Dedifferentiated amniotic fluid mesenchymal stem cell (primary cell): ENCODE measurements around the gene SDHC.
"Not testable (repeated sequence)": the region's sequence is repeated elsewhere in the genome, so short reads cannot be mapped to it uniquely, and the experiment has no call there.

Experiments
- DNase-seq: peaks from one replicate; pipeline ENCODE4 v3.0.0-alpha.2; 2016; ENCODE audit errors: extremely low spot score

The SDHC gene

GRCh38 chr1:161382214-161383019, 68.2 kb downstream of the SDHC start:
- peak; percentile 70 for DNase-seq

- DNase-seq: no peak
Measured at GRCh38 chr1:161388639-161389038, 74.5 kb downstream of the SDHC start.

- not testable (repeated sequence) for DNase-seq
Measured at GRCh38 chr1:161389158-161389557, 75.0 kb downstream of the SDHC start.

- DNase-seq: peak; percentile 98
Measured at GRCh38 chr1:161389691-161390558, 75.7 kb downstream of the SDHC start.

DNA sequence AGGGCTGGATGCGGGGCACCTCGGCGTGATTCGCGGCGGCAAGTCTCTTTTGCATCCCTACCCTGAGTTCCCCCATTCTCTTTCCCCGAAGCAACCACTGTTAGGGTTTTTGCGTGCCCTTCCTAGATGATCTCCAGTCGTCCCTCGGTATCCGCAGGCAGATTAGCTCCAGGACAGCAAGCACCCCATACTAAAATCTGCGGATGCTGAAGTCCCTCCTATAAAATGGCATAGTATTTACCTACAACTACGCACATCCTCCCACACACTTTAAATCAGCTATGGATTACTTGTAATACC, 76.3 kb downstream of the SDHC start:
- DNase-seq: no peak

- DNase-seq: not testable (repeated sequence)
Measured at GRCh38 chr1:161391136-161391535, 77.0 kb downstream of the SDHC start.

GRCh38 chr1:161391611-161392010, 77.4 kb downstream of the SDHC start:
- no peak for DNase-seq

- DNase-seq: no peak
Measured at GRCh38 chr1:161393151-161393550, 79.0 kb downstream of the SDHC start.

GRCh38 chr1:161397038-161397437, 82.9 kb downstream of the SDHC start:
- not testable (repeated sequence) for DNase-seq

GRCh38 chr1:161398900-161399256, 84.7 kb downstream of the SDHC start:
- no peak for DNase-seq

DNA sequence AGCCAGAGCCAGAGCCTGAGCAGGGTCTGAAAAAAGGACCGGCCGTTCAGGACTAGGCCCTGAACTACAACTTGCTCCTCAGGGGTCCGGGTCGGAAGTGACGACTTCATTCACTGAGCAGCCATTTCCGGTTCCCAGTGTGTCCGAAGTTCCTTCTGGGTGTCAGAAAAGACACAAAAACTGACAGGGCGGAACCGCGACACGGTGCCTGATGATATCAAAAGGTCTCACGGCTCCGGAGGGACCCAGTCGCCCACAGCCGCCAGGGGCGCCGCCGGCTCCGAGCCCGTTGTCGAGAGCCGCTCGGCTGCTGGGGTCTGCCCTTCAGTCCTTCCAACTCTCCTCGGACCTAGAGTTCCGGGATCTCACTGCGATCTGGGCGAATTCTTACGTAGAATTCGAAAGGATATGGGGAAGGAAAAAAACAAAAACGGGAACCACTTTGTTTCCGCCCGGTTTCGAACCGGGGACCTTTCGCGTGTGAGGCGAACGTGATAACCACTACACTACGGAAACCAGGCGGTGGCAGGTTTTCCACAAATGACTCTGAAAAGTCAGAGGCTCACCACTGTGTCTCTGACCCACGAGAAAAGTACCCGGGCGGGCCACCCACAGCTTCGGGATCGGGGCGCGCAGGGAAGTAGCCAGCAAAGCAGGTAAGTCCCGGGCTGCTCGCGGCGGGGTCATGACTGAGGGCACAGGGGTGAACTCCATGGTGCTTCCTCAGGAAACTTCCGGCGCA, 85.2 kb downstream of the SDHC start:
- DNase-seq: peak; percentile 88

- DNase-seq: no peak
Measured at GRCh38 chr1:161402446-161402845, 88.3 kb downstream of the SDHC start.

DNA sequence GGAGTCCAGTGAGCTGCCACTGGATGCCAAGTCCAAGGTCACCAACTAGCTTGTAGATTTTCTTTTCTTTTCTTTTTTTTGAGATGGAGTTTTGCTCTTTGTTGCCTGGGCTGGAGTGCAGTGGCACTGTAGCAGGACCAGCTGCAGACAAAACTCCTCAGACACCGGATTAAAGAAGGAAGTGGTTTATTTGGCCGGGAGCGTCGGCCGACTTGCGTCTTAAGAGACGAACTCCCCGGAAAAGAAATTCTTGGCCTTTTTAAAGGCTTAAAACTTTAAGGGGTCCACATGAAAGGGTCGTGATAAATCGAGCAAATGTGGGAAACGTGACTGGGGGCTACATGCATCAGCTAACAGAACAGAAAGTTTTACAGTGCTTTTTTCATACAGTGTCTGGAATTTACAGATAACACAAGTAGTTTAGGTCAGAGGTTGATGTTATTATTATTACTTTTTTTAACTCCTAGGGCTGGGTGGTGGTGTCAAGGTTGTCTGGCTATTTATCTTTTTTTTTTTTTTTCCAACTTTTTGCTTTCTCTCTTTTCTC, 89.9 kb downstream of the SDHC start:
- DNase-seq: no peak

GRCh38 chr1:161406551-161406950, 92.4 kb downstream of the SDHC start:
- DNase-seq: not testable (repeated sequence)

DNA sequence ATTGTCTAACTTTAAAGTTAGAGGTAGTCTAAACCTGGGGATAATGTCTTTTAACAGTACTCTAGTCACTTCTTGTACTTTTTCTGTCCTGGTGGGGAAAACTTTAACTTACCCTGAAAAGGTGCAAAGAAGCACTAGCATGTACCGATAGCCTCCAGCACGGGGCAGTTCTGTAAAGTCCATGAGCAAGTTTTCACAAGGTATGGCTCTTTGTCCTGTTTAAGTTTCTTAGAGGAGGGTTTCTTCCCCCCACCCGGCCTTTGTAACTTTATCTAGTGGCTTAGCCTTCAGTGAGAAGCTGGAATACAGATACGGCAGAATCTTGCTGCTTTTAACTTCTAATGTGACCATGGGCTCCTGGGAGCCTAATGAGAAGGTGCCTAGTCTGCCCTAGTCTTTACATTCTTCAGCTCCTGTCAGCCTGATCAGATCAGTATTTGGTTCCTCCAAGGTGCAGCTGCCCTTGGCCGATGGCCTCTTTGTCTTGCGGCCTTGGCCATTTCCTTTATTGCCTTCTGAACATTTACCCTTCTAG, 93.3 kb downstream of the SDHC start:
- DNase-seq: no peak

DNA sequence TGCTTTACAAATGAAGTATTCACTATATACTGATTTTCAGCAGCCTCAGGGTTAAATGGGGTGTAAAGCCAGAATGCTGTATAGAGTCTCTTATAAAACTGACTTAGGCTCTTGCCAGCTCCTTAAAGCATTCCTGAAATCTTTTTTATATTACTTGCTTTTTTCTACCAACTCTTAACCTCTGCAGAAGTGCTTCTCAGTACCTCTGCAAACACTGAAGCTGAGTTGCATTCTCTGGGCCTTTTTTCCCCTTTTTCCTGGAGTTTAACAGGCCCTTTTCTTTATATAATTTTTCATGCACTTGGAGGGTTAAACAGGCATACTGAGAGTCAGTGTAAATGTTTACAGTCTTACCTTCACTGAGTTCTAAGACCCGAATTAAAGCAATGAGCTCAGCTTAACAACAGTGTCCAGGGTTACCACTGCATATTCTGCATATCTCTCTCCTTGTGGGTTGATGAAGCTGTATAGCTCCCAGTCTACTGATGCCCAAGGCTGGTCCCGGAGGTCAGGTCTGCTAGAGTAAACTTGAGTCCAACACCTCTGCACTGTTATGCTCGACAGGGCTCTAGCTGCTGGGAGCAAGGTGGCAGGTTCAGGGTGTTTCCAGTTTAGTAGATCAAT, 94.4 kb downstream of the SDHC start:
- no peak for DNase-seq

DNA sequence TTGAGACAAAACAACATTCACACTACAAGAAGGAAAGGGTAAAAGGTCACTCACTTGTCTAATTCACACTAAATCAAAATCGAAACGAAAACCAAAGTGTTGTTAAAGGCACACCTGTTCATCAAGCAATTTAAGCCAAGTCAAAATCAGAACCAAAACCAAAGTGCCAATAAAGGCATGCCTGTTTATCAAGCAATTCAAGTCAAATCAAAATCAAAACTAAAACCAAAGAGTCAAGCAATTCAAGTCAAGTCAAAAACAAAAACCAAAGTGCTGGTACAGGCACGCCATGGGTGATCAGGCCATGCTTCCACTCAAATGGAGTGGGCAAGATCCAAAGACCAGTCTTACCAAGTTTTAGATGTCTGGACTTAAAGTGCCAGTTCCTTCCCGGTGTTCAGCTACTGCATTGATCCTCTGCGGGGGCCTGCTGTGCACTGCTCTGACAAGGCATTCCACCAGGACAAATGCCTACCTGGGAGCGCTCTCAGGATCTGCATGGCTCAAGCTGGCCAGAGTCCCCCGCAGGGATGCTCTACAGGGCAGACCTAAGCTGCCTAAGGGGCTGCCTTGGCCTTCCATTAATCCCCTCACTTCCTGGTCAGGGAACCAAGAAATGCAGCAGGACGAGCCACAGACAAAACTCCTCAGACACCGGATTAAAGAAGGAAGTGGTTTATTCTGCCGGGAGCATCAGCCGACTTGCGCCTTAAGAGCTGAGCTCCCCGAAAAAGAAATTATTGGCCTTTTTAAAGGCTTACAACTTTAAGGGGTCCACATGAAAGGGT, 95.9 kb downstream of the SDHC start:
- not testable (repeated sequence) for DNase-seq

- DNase-seq: not testable (repeated sequence)
Measured at GRCh38 chr1:161410636-161410970, 96.4 kb downstream of the SDHC start.
